VCaP (cell line): ENCODE data around the gene CDKN1A.
"Not testable (repeated sequence)": the region's sequence is repeated elsewhere in the genome, so short reads cannot be mapped to it uniquely, and the experiment has no call there.

Experiments used
- H3K27ac ChIP-seq: fragments of 450-650 bp; 2 replicates; pipeline ENCODE4 v1.5.1; 2017
- CTCF ChIP-seq: fragments of 450-650 bp; conservative IDR thresholded peaks from 2 replicates; pipeline ENCODE4 v1.5.1; 2017; ENCODE audit warnings: mild to moderate bottlenecking, moderate library complexity

CDKN1A gene

GRCh38 chr6:36701401-36701991 lies 23.0 kb downstream of the CDKN1A start:
- TF ChIP-seq CTCF, result peak; percentile 59
- no peak overlapping the region for H3K27ac ChIP-seq

- TF ChIP-seq CTCF, result no peak
- H3K27ac ChIP-seq, result no peak overlapping the region
Observed at GRCh38 chr6:36702656-36703055, 24.1 kb downstream of the CDKN1A start.

- no peak overlapping the region for H3K27ac ChIP-seq
- TF ChIP-seq CTCF, result no peak
Observed at GRCh38 chr6:36703081-36703606, 24.6 kb downstream of the CDKN1A start.

- TF ChIP-seq CTCF, result no peak
- H3K27ac ChIP-seq, result no peak overlapping the region
Observed at GRCh38 chr6:36703982-36704381, 25.5 kb downstream of the CDKN1A start.

- not testable (repeated sequence) for H3K27ac ChIP-seq
Observed at GRCh38 chr6:36704961-36705577, 26.6 kb downstream of the CDKN1A start.

GRCh38 chr6:36706339-36706738 lies 27.8 kb downstream of the CDKN1A start:
- no peak overlapping the region for H3K27ac ChIP-seq
- no peak for TF ChIP-seq CTCF

GRCh38 chr6:36712816-36713215 lies 34.3 kb downstream of the CDKN1A start:
- TF ChIP-seq CTCF, result no peak
- H3K27ac ChIP-seq, result no peak overlapping the region

GRCh38 chr6:36713846-36714245 lies 35.3 kb downstream of the CDKN1A start:
- no peak overlapping the region for H3K27ac ChIP-seq

More at GRCh38 chr6:36713846-36714245, 35.3 kb downstream of the CDKN1A start:
- no peak for TF ChIP-seq CTCF
